ENCODE data around the gene ITGA6. TPM values are rescaled to one million over a fixed set of nuclear protein-coding genes. Genes with fewer than 3 reads are reported as not detected.

Gene ITGA6
- total RNA-seq, result 54.8 TPM
- long read RNA-seq, full-length matches to known transcripts, result 28 of 70 reads
- long read RNA-seq, partial matches to known transcripts, result 31 of 70 reads
- long read RNA-seq, other reads (novel, unspliced or antisense), result 11 of 70 reads

DNA sequence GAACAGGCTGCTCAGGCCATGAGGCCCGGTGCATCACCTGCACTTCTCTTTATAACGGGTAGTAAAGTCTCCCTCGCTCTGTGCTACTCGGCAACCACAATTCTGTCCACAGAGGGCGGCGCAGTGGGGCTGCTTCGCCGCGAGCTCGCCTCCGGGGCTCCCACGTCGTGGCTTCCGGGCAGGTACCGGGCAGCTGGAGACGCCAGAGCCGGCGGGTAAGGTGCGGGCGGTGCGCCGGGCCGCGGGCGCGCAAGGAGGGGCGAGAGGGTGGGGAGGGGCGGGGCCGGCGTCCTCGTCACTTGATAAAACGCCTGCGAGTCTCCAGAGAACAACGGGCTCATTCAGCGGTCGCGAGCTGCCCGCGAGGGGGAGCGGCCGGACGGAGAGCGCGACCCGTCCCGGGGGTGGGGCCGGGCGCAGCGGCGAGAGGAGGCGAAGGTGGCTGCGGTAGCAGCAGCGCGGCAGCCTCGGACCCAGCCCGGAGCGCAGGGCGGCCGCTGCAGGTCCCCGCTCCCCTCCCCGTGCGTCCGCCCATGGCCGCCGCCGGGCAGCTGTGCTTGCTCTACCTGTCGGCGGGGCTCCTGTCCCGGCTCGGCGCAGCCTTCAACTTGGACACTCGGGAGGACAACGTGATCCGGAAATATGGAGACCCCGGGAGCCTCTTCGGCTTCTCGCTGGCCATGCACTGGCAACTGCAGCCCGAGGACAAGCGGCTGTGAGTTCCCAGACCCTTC lies at the start of gene ITGA6:
TSS of gene ITGA6 (plus strand) at position 331 of the 734 bp plus-strand sequence.
- ATAC-seq, result peak; percentile 90
- peak; percentile 86 for DNase-seq
- intact Hi-C loops (cut with micrococcal nuclease), result no loop called here

DNA sequence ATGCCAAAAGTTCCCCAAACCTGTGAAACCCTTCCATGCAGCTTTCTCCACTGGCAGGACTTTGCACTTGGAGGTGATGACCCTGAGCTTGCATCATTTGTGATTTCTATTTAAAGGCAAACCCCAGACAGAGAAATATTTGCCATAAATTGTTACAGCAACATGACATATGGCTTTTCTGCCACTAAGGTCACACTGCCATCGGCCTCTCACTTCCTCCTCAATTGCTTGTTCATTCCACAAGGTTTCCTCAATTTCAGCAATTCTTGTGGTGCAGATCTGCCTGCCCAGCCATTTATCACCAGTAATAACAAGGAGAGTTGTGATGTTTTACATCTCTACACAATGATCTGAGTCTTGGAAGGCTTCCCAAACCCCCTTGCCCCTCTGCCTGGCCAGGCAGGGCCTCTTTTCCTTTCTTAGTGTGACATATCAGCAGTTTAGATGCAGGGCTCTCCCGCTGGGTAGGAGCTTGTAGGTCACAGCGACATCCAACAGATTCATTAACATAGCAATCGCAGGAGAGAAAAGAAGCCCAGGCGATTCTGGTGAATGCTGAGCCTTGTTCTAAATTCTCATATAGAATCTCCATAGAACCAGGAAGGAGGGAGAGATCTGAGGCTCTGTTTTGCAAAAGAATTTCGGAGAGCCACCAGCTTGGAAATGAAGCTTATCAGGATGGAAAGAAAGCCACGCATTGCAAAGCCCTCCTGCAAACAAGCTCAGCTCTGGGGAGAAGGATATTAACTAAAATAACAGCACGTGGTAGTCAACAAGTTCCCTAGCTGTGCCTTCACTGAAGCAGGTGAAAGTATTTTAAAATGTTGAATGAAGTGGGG lies 46.7 kb upstream of the ITGA6 start:
- DNase-seq, result no peak
- intact Hi-C loops (cut with micrococcal nuclease), result no loop called here
- peak; percentile 18 for ATAC-seq

DNA sequence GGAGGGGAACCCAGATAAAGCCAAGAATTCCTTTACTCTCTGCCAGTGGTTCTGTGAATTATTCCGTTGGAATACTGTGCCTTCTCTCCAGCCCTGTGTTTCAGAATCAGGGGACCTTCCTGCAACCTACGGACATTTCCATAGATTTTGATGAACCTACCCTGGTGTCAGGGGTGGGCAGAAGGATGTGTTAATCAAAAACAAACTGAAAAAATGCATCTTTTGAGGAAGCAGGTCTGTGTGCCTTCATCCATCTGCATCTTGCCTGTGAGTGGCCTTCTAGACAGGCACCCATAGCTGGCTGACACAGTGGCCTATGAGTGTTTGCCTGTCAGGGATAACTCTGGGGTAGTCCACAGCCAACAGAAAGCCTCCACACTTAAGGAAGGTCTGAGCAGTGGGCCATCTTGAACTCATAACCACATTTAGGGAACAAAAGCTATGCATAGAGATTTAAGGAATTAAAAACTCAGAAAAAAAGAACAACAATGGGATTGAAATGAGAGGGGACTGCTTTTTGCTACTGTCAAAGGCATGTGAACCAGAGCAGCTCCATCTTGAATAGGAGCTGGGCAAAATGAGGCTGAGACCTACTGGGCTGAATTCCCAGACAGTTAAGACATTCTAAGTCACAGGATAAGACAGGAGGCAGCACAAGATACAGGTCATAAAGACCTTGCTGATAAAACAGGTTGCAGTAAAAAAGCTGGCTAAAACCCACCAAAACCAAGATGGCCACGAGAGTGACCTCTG lies 45.9 kb upstream of the ITGA6 start:
- DNase-seq (no peak), ATAC-seq (peak; percentile 25)
- intact Hi-C loops (cut with micrococcal nuclease), result no loop called here

DNA sequence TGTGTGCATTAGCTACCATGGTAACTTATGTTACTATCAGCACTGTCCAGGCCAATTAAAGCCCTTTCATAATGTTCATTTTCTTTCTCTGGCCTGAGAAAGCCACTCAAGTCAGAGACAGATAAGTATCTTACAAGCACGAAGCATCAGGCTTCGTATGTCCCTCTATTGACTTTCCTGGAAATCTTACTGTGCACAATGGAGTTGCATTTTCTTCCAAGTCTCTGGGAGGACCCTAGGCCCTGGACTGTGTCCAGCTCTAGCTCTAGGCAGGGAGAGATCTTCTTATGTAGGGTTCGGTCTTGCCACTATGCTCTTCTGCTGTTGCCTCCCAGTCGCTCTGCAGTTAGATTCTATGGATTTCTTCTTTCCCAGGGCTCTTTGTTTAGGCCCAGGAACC lies 40.0 kb upstream of the ITGA6 start:
- ATAC-seq (no peak), DNase-seq (no peak)
- intact Hi-C loops (cut with micrococcal nuclease), result no loop called here

DNA sequence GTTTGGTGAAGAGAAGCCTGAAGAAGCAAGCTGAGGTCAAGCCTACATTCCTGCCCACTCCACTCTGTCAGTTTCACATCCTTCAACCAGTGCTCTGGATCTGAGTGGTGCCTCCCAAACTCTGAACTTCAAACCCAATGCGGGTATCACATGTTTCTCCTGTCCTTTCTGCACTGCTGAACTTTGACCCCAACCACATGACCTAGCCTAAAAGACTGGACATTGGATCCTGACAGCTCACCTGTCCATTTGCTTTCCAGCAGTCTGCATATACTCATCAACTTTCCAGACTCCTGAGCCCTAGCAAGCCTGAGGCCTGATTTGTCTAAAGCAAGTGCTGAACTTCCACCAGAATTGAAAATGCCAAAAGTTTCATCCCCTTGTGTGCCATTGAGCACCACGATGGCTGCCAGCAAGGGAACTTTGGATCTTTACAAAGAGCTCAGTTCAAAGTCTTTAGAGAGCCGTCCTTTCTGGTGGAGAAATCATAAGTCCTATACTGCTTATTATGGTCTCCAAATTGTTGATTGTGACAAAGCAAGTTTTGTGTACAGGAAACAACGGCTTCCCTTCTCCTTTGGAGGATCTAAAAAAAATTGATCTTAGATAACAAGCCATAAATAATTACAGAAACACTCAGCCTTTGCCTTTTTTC lies 37.6 kb upstream of the ITGA6 start:
- no peak for DNase-seq
- intact Hi-C loops (cut with micrococcal nuclease), result no loop called here
- no peak for ATAC-seq

DNA sequence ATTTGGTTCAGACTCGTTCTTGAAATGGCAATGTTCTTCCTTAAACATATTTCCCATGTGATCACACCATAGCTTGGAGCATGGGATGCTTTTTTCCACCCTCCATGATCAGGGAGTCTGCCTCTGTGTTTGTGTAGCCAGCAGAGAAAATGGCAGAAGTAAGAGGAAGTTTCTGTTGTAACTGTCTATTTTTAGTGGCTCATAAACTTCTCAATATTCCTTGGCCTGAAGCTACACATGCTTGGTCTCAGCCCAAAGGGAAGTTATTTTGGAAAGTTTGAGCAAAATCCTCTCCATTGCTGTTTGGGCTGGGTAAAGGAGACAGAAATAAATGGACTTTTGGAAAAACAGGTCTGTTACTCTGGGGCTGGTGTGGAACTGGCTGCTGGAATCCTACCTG lies 33.4 kb upstream of the ITGA6 start:
- DNase-seq, result no peak
- peak; percentile 15 for ATAC-seq
- intact Hi-C loops (cut with micrococcal nuclease), result no loop called here

DNA sequence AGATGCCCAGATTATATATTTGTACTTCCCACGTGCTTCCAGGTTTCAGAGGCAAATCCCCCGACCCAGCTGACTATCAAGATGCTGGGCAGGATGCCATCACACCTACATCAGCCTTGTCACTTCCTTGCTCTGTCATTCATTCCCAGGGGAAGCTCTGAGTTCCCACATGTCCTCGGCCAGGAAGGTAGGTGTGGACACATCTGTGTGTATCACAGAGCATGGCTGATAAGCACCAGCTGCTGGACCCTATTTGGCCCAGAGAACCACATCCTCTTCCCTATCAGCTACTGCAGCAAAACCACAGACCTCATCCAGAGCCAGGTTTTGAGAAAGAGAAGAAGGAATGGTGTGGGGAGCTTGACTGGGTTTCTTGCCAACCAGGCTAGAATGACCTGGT lies 31.9 kb upstream of the ITGA6 start:
- no peak for DNase-seq
- intact Hi-C loops (cut with micrococcal nuclease), result no loop called here
- peak; percentile 32 for ATAC-seq

DNA sequence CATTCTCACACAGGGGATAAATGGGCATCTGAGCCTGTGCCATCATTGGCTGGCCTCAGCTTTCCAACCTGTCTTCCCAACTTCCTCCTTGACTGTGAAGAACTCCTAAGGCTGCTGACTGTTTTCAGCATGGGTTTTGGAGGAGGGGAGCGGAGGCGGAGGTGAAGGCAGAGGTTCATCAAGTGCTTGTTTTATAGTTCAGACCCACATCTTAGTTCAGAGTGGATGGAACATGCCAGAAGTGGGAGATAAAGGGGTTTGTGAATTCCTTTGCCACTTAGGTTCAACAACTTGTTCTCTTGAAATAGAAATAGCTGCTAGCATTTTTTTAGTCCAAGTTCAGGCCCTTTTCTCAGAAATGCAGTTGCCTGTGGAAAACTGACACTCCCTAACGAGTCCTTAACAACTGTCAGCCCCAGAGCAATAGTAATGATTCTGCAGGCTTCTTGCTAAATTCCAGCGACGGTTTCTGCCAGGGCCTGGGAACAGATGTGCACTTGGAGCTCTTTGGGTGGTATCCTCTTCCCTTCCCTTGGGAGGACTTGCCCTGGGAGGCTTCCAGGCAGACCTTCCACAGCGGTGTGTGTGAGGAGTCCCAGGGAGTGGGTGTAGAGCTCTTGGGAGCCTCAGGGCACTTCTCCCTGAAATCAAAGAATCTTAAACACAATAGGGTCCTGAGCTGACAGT lies 30.1 kb upstream of the ITGA6 start:
- intact Hi-C loops (cut with micrococcal nuclease), result no loop called here
- DNase-seq (no peak), ATAC-seq (peak; percentile 64)

DNA sequence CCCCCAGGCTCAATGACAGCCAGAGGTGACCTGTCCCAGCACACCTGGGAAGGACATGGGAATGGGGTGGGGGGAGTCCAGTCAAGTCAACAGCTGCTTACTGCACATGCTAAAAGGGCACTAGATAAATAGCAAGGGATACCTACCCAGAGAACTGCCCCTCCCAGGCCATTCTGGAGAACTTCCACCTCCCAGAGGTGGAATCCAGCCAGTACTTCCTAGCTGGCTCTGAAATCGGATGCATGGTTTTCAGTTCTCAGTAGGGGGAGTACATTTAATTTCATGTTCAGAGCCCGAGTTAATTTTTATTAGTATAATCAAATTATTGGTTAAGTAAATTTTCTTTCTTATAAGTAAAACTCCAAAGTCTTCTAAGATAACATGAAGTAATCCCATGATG lies 28.9 kb upstream of the ITGA6 start:
- intact Hi-C loops (cut with micrococcal nuclease), result no loop called here
- peak; percentile 37 for ATAC-seq
- DNase-seq, result no peak

DNA sequence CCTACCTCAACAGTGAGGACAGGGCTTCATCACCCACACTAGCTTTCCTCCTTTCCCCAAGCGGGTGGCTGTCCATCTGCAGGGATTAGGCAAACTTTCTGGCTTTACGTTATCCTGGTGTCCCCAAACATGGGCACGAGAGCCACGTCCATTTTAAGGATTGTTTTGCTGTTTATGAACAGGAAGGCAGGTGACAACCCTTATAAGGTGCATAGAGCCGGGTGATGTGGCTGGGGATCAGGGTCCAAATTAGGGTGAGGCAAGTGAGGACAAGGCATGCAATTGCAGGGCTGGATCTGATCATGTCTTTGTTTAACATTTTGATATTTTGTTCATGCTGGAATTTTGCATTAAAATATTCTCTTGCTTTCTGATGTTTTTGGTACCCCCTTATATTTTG lies 27.6 kb upstream of the ITGA6 start:
- ATAC-seq (no peak), DNase-seq (no peak)
- intact Hi-C loops (cut with micrococcal nuclease), result no loop called here

DNA sequence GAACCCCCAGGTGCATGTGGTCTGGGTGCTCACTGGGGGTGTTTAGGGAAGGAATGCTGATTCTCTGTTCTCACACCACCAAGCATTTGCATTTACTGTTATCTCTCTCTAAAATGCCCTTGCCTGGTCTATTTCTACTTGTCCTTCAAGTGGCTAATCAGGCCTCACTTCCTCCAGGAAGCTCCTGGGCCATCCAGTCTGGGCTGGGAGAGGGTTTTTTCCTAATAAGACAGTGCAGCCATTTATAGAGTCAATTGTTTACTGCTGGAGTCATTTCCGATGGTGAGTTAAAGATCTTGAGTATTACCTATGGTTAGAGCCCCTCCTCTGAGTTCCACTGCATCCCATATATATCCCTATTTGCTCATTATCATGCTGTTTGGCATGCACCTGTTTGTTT lies 25.2 kb upstream of the ITGA6 start:
- intact Hi-C loops (cut with micrococcal nuclease), result no loop called here
- ATAC-seq, result no peak

DNA sequence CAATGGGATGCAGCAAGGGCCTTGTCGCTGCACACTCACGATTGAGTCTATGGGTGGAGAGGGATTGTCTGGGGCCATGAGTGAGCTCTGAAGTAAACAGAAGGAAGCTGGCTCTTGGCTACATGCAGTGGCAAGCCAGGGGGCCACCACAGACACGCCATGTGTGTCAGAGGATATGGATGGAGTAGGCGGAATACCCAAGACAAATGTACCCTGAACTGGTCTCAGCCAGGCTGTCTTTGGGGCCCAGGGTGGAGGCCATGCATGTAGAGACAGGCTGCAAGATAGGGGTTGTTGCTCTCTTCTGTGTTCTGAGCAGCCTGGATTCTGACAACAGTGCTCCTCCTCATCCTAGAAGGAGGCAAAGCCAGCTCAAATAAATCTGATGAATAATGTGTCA lies 24.0 kb upstream of the ITGA6 start:
- intact Hi-C loops (cut with micrococcal nuclease), result no loop called here
- ATAC-seq (no peak), DNase-seq (no peak)

More for the DNA sequence above, 25.2 kb upstream of the ITGA6 start:
- DNase-seq, result no peak

DNA sequence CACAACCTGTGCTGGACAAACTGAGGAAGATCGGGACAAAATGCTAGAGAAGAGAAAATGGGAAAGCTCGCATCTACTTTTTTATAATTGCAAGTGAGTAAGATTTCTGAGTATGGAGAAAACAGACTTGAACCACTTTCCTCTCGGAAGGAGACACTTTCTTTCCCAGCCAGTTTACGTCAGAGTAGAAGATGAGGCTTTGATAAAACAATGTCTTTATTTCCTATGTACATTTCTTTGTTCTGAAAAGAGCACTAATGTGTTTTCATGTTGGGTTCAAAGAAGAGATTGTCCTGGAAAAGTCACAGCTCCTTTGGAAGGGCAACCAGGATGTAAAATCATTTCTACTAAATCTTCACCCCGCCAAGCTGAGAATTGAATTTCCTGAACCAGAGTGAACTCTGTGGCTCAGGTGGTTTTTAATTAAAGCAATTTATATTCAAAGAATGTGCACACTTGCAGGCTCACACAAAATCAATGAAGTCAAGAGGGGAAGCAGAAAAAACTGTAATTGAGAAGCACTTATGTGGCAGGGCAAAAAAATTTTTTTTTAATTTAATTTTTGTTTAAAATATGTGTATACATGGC lies 23.4 kb upstream of the ITGA6 start:
- intact Hi-C loops (cut with micrococcal nuclease), result no loop called here
- peak; percentile 40 for ATAC-seq
- no peak for DNase-seq

DNA sequence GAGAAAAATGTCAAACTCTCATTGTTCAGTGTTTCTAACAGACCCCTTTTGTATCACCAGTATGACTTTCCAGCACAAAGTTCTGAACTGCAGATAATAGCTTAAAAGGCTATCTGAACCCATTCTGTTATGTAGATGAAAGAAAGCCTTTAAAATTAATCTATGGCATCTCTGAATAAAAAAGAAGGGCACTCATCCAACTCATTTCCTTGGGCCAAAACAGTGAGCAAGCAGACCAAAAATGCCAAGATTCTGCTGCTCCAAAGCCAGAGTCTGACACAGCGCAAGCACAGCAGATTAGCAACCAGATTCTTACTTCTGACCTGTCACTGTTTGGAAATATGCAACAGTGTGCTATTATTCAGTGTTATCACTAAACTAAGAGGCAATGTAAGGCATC lies 22.6 kb upstream of the ITGA6 start:
- intact Hi-C loops (cut with micrococcal nuclease), result no loop called here
- ATAC-seq, result peak; percentile 45

DNA sequence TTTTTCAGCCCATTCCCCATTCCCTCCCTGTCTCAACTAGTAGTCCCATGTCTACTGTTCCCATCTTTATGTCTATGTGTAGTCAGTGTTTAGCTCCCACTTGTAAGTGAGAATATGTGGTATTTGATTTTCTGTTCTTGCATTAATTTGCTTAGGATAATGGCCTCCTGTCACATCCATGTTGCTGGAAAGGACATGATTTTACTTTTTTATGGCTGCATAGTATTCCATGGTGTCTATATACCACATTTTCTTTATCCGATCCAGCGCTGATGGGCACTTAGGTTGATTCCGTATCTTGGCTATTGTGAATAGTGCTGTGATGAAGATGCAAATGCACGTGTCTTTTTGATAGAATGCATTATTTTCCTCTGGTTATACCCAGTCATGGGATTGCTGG lies 21.7 kb upstream of the ITGA6 start:
- no peak for DNase-seq
- intact Hi-C loops (cut with micrococcal nuclease), result no loop called here
- no peak for ATAC-seq

More for the DNA sequence above, 22.6 kb upstream of the ITGA6 start:
- no peak for DNase-seq

DNA sequence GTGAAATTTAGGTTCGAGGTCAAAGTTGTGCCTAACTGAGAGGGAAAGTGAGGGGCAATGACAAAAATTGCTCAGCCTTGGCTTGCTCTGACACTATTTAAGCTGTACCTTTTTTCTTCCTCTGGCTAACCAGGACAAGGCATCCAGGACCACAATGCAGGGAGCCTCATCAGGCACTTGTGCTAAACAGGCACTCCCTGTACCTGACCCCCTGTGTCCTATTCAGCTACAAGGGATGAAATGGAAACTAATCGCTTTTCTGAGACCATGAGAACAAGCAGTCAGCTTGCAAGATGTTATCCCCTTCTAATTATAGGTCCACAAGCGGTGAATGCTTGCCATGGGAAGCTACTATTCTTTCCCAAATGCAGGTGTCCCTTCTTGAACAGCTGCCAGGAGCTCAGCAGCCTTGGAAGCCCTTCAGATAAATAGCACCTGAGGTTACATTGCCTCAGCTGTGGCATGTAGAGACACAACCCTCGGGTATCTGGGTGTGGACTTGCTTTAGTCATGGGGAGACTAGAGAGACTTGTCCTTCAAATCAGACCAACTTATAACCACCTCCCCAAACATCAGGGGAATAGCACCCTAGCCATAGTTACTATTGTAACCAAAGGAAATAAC lies 19.1 kb upstream of the ITGA6 start:
- intact Hi-C loops (cut with micrococcal nuclease), result no loop called here
- DNase-seq, result no peak
- peak; percentile 49 for ATAC-seq

DNA sequence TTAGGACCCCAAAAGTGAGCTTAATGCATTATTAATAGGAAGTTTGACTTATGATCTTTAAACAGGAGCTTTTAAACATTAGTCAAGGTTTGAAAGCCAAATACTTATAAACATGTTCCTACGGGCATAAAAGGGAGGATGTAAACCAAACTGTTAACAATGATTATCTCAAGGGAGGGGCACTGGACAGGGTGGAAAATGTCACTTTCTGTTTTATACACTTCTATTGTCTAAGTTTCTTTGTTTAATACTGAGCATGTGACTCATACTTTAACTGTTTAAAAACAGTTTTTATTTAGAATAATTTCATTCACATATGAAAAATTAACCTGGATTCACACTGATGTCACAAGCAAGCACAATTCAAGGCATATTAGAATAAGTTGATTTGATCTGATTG lies 18.3 kb upstream of the ITGA6 start:
- intact Hi-C loops (cut with micrococcal nuclease), result no loop called here
- ATAC-seq (peak; percentile 42), DNase-seq (no peak)

DNA sequence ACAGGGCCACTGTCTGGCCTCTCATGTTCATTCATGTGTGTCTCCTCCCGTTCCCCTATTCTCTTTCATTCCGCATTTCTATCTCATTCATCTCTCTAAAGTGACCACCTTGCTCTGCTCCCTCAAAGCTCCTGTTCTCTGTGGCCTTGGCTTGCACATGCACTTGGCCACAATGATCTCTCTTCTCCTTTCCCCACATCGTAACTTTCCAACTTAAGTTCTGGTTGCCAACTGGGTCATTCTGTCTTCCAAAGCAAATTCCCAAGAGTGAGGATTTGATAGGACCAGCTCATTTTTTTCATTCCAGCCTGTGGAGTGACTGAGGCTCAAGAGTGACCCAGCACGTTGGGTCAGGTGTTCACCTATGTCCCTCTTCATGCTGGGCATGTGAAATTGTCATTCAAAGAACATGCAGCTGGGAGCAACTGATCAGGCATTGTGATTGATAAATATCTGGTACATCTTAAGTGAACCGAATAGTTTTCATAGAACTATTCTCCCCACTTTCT lies 14.3 kb upstream of the ITGA6 start:
- DNase-seq, result no peak
- ATAC-seq, result no peak
- intact Hi-C loops (cut with micrococcal nuclease), result no loop called here

Measured in left ventricle myocardium superior (tissue), 1 donor.